ENCODE data around the gene NUSAP1. TPM values are rescaled to one million over a fixed set of nuclear protein-coding genes. Genes with fewer than 3 reads are reported as not detected.

Gene NUSAP1
- total RNA-seq, 3 donors from 2014 or later (not counting 1 experiment from before 2014, with no cell fraction given), result 5.6 to 9.4 (median 7.6) TPM

- 94% methylated on average over 5 of the region's 5 CpGs for WGBS (ENCODE audit: insufficient coverage)
- H3K4me3 Mint-ChIP-seq, result no peak overlapping the region
These were observed 14.6 kb downstream of the NUSAP1 start for GRCh38 chr15:41347236-41347635.

DNA sequence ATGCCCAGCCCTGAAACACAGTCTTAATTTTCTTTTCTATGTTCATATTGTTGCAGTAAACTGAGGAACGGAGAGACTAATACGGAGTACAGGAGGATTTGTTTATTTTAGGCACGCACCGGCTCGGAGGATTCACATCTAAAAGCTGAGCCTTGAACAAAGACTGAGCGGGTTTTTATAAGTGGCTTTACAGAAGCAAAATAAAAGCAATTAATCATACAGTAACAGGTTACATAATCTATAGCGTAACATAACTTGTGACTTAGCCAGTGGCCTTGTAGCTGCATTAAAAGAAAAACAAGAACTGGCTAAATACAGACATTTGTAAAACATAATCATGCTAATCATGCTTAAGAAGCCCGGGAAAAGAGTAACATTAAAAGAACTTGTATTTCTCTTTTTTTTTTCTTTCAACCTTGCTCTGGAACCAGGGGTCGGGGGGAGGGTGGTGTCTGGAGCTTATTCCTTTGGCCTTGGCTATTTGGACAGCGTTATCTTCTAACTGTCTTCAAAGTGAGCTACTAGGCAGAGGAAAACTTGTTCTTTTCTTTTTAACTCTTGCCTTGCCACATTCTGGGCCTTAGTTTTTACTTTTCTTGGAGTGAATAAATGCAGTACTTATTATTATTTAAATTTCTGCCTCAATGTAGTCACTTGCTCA is 17.5 kb downstream of the NUSAP1 start:
- Mint-ChIP-seq H3K9me3 (no peaks in the 10 kb centered on the region), H3K27ac (no peak overlapping the region), H3K4me1 (no peaks in the 10 kb centered on the region), H3K27me3 (ENCODE audit: low read depth in 2 of 2) (no peaks in the 10 kb centered on the region), H3K36me3 (no peaks in the 10 kb centered on the region), H3K4me3 (no peak overlapping the region)
- Histone ChIP-seq H3K36me3 (ENCODE audit: control insufficient read depth, insufficient read depth, low read length) (no peaks in the 10 kb centered on the region), H3K27ac (ENCODE audit: low read length) (no peak overlapping the region), H3K4me3 (ENCODE audit: low read length) (no peak overlapping the region), H3K9me3 (ENCODE audit: control insufficient read depth, insufficient read depth, low read length) (no peaks in the 10 kb centered on the region), H3K4me1 (ENCODE audit: control insufficient read depth, insufficient read depth, low read length) (no peaks in the 10 kb centered on the region), H3K27me3 (ENCODE audit: control insufficient read depth, insufficient read depth, low read length) (no peaks in the 10 kb centered on the region)
- intact Hi-C loops (cut with micrococcal nuclease), result no loop called here
- no peak for ATAC-seq
- TF ChIP-seq, protein P1, sequence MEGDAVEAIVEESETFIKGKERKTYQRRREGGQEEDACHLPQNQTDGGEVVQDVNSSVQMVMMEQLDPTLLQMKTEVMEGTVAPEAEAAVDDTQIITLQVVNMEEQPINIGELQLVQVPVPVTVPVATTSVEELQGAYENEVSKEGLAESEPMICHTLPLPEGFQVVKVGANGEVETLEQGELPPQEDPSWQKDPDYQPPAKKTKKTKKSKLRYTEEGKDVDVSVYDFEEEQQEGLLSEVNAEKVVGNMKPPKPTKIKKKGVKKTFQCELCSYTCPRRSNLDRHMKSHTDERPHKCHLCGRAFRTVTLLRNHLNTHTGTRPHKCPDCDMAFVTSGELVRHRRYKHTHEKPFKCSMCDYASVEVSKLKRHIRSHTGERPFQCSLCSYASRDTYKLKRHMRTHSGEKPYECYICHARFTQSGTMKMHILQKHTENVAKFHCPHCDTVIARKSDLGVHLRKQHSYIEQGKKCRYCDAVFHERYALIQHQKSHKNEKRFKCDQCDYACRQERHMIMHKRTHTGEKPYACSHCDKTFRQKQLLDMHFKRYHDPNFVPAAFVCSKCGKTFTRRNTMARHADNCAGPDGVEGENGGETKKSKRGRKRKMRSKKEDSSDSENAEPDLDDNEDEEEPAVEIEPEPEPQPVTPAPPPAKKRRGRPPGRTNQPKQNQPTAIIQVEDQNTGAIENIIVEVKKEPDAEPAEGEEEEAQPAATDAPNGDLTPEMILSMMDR (IDR thresholded peaks at IDR 0.05), result no peak
- WGBS (ENCODE audit: insufficient coverage), result 95% methylated on average over 10 of the region's 10 CpGs
- DNase-seq, result no peak

More at GRCh38 chr15:41347236-41347635, 14.6 kb downstream of the NUSAP1 start:
- Histone ChIP-seq H3K4me3 (ENCODE audit: low read length) (no peak overlapping the region), H3K27me3 (ENCODE audit: control insufficient read depth, insufficient read depth, low read length) (no peaks in the 10 kb centered on the region), H3K4me1 (ENCODE audit: control insufficient read depth, insufficient read depth, low read length) (no peaks in the 10 kb centered on the region), H3K27ac (ENCODE audit: low read length) (no peak overlapping the region), H3K36me3 (ENCODE audit: control insufficient read depth, insufficient read depth, low read length) (no peaks in the 10 kb centered on the region), H3K9me3 (ENCODE audit: control insufficient read depth, insufficient read depth, low read length) (no peaks in the 10 kb centered on the region)
- Mint-ChIP-seq H3K27ac (no peak overlapping the region), H3K36me3 (no peaks in the 10 kb centered on the region), H3K27me3 (ENCODE audit: low read depth in 2 of 2) (no peaks in the 10 kb centered on the region), H3K4me1 (no peaks in the 10 kb centered on the region), H3K9me3 (no peaks in the 10 kb centered on the region)
- DNase-seq, result no peak
- intact Hi-C loops (cut with micrococcal nuclease), result no loop called here
- ATAC-seq, result no peak
- TF ChIP-seq, protein P1 (IDR thresholded peaks at IDR 0.05), result no peak

- intact Hi-C loops (cut with micrococcal nuclease), result no loop called here
- Histone ChIP-seq H3K9me3 (ENCODE audit: control insufficient read depth, insufficient read depth, low read length) (no peaks in the 10 kb centered on the region), H3K36me3 (ENCODE audit: control insufficient read depth, insufficient read depth, low read length) (no peaks in the 10 kb centered on the region), H3K4me3 (ENCODE audit: low read length) (no peak overlapping the region), H3K27ac (ENCODE audit: low read length) (no peak overlapping the region), H3K4me1 (ENCODE audit: control insufficient read depth, insufficient read depth, low read length) (no peaks in the 10 kb centered on the region), H3K27me3 (ENCODE audit: control insufficient read depth, insufficient read depth, low read length) (no peaks in the 10 kb centered on the region)
- Mint-ChIP-seq H3K36me3 (no peaks in the 10 kb centered on the region), H3K27me3 (ENCODE audit: low read depth in 2 of 2) (no peaks in the 10 kb centered on the region), H3K4me1 (no peaks in the 10 kb centered on the region), H3K27ac (no peak overlapping the region), H3K9me3 (no peaks in the 10 kb centered on the region), H3K4me3 (no peak overlapping the region)
- no peak for ATAC-seq
- no peak for DNase-seq
- WGBS (ENCODE audit: insufficient coverage), result 98% methylated on average over 5 of the region's 10 CpGs
- TF ChIP-seq, protein P1 (IDR thresholded peaks at IDR 0.05), result no peak
These were observed 21.7 kb downstream of the NUSAP1 start for GRCh38 chr15:41354371-41354770.

DNA sequence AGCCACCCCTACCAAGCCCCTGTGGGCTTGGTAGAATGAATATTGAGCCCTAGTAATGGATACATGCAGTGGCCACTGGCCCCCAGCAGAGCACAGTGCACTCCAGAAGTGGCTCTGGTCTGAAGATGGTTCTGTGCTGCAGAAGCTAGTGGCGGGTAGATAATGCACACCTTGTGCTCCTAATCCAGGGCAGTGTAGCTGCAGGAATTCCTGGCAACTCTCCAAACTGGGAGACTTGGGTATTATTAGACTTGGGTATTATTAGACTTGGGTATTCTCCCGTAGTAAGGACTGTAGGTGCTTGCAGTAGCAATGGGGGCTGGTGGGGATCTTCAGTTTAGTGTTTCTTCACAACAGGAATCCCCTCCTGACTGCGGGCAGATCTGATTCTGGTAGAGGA is 34.7 kb downstream of the NUSAP1 start:
- no peaks in the 10 kb centered on the region for H3K27me3 ChIP-seq (ENCODE audit: control insufficient read depth, insufficient read depth, low read length)
- H3K4me1 ChIP-seq (ENCODE audit: control insufficient read depth, insufficient read depth, low read length), result no peaks in the 10 kb centered on the region
- H3K4me3 ChIP-seq (ENCODE audit: low read length), result no peak overlapping the region
- ATAC-seq (no peak), DNase-seq (no peak)
- no peaks in the 10 kb centered on the region for H3K4me1 Mint-ChIP-seq
- no peaks in the 10 kb centered on the region for H3K27me3 Mint-ChIP-seq (ENCODE audit: low read depth in 2 of 2)
- WGBS (ENCODE audit: insufficient coverage), result 97% methylated on average over 3 of the region's 3 CpGs
- no peak overlapping the region for H3K4me3 Mint-ChIP-seq
- no peak overlapping the region for H3K27ac Mint-ChIP-seq
- no peaks in the 10 kb centered on the region for H3K9me3 Mint-ChIP-seq
- no peak overlapping the region for H3K27ac ChIP-seq (ENCODE audit: low read length)
- H3K36me3 ChIP-seq (ENCODE audit: control insufficient read depth, insufficient read depth, low read length), result no peaks in the 10 kb centered on the region
- H3K9me3 ChIP-seq (ENCODE audit: control insufficient read depth, insufficient read depth, low read length), result no peaks in the 10 kb centered on the region
- intact Hi-C loops (cut with micrococcal nuclease), result no loop called here
- H3K36me3 Mint-ChIP-seq, result no peaks in the 10 kb centered on the region
- TF ChIP-seq, protein P1 (IDR thresholded peaks at IDR 0.05), result no peak
